Osteoblast (primary cell): ENCODE measurements around the gene NEU1. TPM values are rescaled to one million over a fixed set of nuclear protein-coding genes. Genes with fewer than 3 reads are reported as not detected.
"Not testable (repeated sequence)": the region's sequence is repeated elsewhere in the genome, so short reads cannot be mapped to it uniquely, and the experiment has no call there.

Experiments used
- DNase-seq: peaks from one replicate; pipeline ENCODE4 v3.0.0; 2011; ENCODE audit warnings: low spot score, mixed read lengths; ENCODE audit not compliant: insufficient read length; ENCODE audit errors: missing footprints
- H2AFZ ChIP-seq: 2 replicates; pipeline ENCODE4 v1.6.0; 2011; ENCODE audit warnings: mild to moderate bottlenecking, low read length
- H3K27ac ChIP-seq: 2 replicates; pipeline ENCODE4 v1.5.1; 2011; ENCODE audit warnings: mild to moderate bottlenecking, low read depth, low read length, moderate library complexity
- H3K27me3 ChIP-seq: 2 replicates; pipeline ENCODE4 v1.6.0; 2012; ENCODE audit warnings: mild to moderate bottlenecking, control low read depth, inconsistent platforms, low read length, moderate library complexity; ENCODE audit not compliant: insufficient read depth
- H3K36me3 ChIP-seq: 2 replicates; pipeline ENCODE4 v1.5.1; 2011; ENCODE audit warnings: mild to moderate bottlenecking, low read length, control low read depth, moderate library complexity; ENCODE audit not compliant: insufficient read depth
- H3K4me1 ChIP-seq: 2 replicates; pipeline ENCODE4 v1.5.1; 2011; ENCODE audit warnings: mild to moderate bottlenecking, low read length, control low read depth, moderate library complexity; ENCODE audit not compliant: insufficient read depth
- H3K4me2 ChIP-seq: 2 replicates; pipeline ENCODE4 v1.6.0; 2011; ENCODE audit warnings: mild to moderate bottlenecking, low read length; ENCODE audit not compliant: insufficient read depth
- H3K4me3 ChIP-seq: fragments of 200-600 bp; sonication (generic); 3 replicates; pipeline ENCODE4 v1.5.1; 2012; ENCODE audit warnings: mild to moderate bottlenecking, low read length, inconsistent platforms; ENCODE audit not compliant: insufficient read depth
- H3K79me2 ChIP-seq: 2 replicates; pipeline ENCODE4 v1.6.0; 2012; ENCODE audit warnings: mild to moderate bottlenecking, low read length, control low read depth, inconsistent platforms; ENCODE audit not compliant: insufficient read depth
- H3K9me3 ChIP-seq: 2 replicates; pipeline ENCODE4 v1.5.1; 2011; ENCODE audit warnings: low read depth, low read length, control low read depth
- H4K20me1 ChIP-seq: 2 replicates; pipeline ENCODE4 v1.6.0; 2012; ENCODE audit warnings: mild to moderate bottlenecking, low read length, control low read depth; ENCODE audit not compliant: insufficient read depth
- total RNA-seq: library from RNA; depleted of rRNA; stranded (reverse); fragments of >200 nt; gene quantifications from 2 replicates; pipeline ENCODE4 v1.2.3, GENCODE V29; 2012
- TF ChIP-seq, protein P1 (sequence below): IDR thresholded peaks from 2 replicates; pipeline ENCODE4 v1.5.1; 2011; ENCODE audit warnings: mild to moderate bottlenecking, low read depth, low read length, moderate library complexity; ENCODE audit errors: extremely low read depth

NEU1 gene
- total RNA-seq, 1 donor = 117 TPM

DNA sequence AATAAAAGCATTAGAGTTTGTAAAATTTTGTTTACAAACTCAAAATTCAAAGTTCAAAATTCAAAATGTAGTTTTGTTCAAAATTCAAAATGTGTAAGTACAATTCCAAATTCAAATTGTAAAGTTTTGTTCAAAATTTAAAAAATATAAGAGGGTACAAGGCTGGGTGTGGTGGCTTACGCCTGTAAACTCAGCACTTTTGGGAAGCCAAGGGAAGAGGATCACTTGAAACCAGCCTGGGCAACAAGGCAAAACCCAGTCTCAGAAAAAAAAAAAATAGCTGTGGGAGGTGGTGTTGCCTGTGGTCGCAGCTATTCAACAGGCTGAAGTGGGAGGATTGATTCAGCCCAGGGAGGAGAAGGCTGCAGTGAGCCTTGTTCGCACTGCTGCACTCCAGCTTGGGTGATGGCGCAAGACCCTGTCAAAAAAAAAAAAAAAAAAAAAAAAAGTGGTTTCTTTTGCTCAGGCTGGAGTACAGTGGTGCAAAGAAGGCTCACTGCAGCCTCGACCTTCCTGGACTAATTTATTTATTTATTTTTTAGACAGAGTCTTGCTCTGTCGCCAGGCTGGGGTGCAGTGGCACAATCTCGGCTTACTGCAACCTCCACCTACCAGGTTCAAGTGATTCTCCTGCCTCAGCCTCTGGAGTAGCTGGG lies 44.7 kb upstream of the NEU1 start:
- no peak overlapping the region for H3K4me3 ChIP-seq
- peak overlapping the region; percentile 31 for H3K4me2 ChIP-seq
- peak; percentile 77 for DNase-seq
- peaks cover 3% of the 10 kb centered on the region for H3K27me3 ChIP-seq
- TF ChIP-seq, protein P1, sequence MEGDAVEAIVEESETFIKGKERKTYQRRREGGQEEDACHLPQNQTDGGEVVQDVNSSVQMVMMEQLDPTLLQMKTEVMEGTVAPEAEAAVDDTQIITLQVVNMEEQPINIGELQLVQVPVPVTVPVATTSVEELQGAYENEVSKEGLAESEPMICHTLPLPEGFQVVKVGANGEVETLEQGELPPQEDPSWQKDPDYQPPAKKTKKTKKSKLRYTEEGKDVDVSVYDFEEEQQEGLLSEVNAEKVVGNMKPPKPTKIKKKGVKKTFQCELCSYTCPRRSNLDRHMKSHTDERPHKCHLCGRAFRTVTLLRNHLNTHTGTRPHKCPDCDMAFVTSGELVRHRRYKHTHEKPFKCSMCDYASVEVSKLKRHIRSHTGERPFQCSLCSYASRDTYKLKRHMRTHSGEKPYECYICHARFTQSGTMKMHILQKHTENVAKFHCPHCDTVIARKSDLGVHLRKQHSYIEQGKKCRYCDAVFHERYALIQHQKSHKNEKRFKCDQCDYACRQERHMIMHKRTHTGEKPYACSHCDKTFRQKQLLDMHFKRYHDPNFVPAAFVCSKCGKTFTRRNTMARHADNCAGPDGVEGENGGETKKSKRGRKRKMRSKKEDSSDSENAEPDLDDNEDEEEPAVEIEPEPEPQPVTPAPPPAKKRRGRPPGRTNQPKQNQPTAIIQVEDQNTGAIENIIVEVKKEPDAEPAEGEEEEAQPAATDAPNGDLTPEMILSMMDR = no peak
- peaks cover 33% of the 10 kb centered on the region for H3K4me1 ChIP-seq
- H4K20me1 ChIP-seq = no peaks in the 10 kb centered on the region
- no peaks in the 10 kb centered on the region for H3K79me2 ChIP-seq
- H2AFZ ChIP-seq = no peak overlapping the region
- H3K27ac ChIP-seq = no peak overlapping the region
- no peaks in the 10 kb centered on the region for H3K9me3 ChIP-seq
- H3K36me3 ChIP-seq = no peaks in the 10 kb centered on the region

DNA sequence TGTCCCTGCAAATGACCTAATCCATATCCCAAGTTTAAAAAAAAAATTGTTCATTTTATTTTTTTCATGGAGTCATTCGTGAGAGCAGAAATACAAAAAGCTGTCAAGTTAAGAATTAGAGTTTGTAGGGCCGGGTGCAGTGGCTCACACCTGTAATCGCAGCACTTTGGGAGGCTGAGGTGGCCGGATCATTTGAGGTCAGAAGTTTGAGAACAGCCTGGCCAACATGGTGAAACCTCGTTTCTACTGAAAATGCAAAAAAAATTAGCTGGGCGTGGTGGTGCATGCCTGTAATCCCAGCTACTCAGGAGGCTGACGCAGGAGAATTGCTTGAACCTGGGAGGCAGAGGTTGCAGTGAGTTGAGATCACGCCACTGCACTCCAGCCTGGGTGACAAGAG lies 44.1 kb upstream of the NEU1 start:
- not testable (repeated sequence) for H3K27ac ChIP-seq, H3K36me3 ChIP-seq, H4K20me1 ChIP-seq, H3K79me2 ChIP-seq, H2AFZ ChIP-seq, H3K9me3 ChIP-seq, H3K4me2 ChIP-seq, H3K27me3 ChIP-seq, DNase-seq, H3K4me3 ChIP-seq
- H3K4me1 ChIP-seq = peaks cover 34% of the 10 kb centered on the region

DNA sequence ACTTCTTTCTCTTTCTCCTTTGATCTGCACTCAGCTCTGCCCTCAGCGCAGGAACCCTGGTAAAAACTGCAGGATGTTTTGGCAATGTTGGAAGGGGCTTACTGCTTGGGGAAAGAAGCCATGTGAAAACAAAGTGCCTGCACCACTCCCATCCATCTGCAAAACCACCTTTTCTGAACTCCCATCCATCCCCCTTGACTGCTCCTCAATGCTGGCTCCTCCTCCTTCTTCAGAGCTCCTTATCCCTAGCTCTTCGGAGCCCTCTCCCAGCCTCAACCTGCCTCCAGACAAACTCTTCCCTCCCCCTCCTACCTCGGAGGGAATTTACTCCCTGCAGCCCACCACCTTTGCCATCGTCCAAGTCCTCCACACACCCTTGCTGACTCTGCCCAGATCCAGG lies 43.5 kb upstream of the NEU1 start:
- TF ChIP-seq, protein P1 = no peak
- Histone ChIP-seq H3K27me3 (peaks cover 3% of the 10 kb centered on the region), H3K27ac (no peak overlapping the region), H3K4me1 (peaks cover 33% of the 10 kb centered on the region), H3K4me3 (no peak overlapping the region), H3K9me3 (no peaks in the 10 kb centered on the region), H3K36me3 (no peaks in the 10 kb centered on the region), H4K20me1 (no peaks in the 10 kb centered on the region), H3K79me2 (no peaks in the 10 kb centered on the region), H2AFZ (no peak overlapping the region), H3K4me2 (no peak overlapping the region)
- DNase-seq = no peak

DNA sequence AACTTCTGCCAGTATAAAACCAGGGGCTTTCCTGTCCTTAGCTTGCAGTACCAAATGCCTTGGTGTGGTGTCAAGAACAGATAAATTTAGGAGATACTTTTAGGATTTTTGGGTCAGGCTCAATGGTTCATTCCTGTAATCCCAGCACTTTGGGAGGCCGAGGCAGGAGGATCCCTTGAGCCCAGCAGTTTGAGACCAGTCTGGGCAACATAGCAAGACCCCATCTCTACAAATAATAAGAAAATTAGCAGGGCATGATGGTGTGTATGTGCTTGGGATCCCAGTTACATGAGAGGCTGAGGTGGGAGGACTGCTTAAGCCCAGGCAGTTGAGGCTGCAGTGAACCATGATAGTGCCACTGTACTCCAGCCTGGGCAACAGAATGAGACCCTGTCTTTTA lies 42.4 kb upstream of the NEU1 start:
- Histone ChIP-seq H3K4me1 (peaks cover 26% of the 10 kb centered on the region), H3K4me3 (no peak overlapping the region), H3K27me3 (peaks cover 3% of the 10 kb centered on the region), H3K9me3 (no peaks in the 10 kb centered on the region), H3K79me2 (no peaks in the 10 kb centered on the region), H3K27ac (no peak overlapping the region), H3K4me2 (no peak overlapping the region), H3K36me3 (no peaks in the 10 kb centered on the region), H4K20me1 (no peaks in the 10 kb centered on the region), H2AFZ (no peak overlapping the region)
- DNase-seq = no peak
- TF ChIP-seq, protein P1 = no peak
